ENCODE results near the gene DYNC1I1. TPM values are rescaled to one million over a fixed set of nuclear protein-coding genes. Genes with fewer than 3 reads are reported as not detected.

DYNC1I1 gene
- total RNA-seq, 4 donors from 2014 or later, result 1.7 to 6.8 (median 4.2) TPM

DNA sequence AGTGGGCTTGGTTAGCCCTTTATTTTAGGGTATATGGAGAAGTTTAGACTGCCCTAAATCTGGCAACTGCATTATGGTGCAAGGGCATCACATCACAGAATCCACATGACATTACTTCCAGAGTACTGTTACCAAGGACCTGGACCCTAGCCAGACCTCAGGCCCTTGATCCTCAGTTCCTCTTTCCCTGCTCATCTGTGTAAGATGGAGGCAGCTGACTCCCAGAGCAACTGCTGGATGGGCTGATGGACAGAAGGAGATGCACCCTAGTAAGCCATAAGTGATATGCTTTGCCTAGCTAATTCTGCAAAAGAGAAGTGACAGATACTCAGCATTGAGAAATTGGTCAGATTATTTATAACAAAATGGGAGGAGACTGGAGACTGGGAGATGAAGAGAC, 131.7 kb downstream of the DYNC1I1 start:
- no peak for TF ChIP-seq CTCF (IDR thresholded peaks at IDR 0.05)
- DNase-seq (ENCODE audit: low spot score) (no peak), ATAC-seq (ENCODE audit: low FRiP score) (no peak)

- no peak for ATAC-seq (ENCODE audit: low FRiP score)
- no peak for DNase-seq (ENCODE audit: low spot score)
- TF ChIP-seq CTCF (IDR thresholded peaks at IDR 0.05), result no peak
Observed at GRCh38 chr7:95905167-95905566, 132.8 kb downstream of the DYNC1I1 start.

DNA sequence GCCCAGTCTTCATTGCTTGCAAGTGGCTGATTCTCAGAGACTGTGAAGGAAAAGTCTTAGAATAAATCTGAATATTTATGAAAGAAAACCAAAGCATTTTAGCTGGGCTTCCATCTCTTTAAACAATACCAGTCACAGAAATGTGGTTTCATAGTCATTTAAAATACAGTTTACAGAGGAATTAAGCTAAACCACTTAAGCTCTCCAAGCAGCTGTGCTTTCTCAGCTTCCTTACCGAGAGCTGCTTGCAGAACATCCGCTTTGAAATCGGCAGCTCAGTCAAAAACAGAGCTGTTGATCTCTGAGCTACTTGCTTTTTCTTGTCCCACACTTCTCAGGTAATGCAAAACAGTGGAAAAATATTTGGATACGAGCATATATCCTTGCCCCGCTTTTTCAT, 134.5 kb downstream of the DYNC1I1 start:
- no peak for TF ChIP-seq CTCF (IDR thresholded peaks at IDR 0.05)
- no peak for DNase-seq (ENCODE audit: low spot score)
- ATAC-seq (ENCODE audit: low FRiP score), result no peak

DNA sequence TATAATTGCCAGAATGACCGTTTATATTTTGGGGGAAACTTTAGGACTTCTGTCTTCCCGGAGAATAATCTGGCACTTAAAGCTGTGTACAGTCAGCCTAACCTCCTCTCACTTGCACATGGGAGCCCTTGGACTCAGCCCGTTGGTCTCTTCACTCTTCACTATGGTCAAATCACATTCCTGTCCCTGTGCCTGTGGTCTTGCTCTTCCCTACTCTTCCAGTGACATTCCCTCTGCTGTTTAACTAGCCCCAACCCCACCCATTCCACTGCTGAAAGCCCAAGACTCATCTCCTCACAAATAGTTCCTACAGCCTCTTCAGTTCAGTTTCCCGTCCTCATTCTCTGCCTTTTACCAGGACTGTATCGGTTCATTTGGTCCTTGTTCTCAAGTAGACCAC, 135.0 kb downstream of the DYNC1I1 start:
- no peak for ATAC-seq (ENCODE audit: low FRiP score)
- DNase-seq (ENCODE audit: low spot score), result no peak
- no peak for TF ChIP-seq CTCF (IDR thresholded peaks at IDR 0.05)

DNA sequence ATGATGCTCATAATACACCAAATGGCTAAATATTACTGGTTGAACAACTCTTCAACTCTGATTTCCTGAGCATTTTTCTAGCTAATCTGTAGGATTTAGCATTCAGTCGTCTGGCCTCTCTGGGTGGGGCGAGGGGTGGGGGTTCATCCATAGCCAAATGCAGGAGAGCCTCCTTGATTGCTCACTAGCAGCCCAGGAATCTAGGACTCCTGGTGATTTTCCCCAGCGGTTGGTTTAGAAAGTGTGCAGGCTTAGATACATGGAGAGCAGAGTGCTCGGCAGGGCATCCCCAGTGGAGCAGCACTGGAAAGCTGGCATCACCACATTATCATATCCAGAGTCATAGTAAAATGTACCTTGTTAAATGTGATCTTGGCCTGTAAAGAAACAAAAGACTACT, 136.1 kb downstream of the DYNC1I1 start:
- no peak for TF ChIP-seq CTCF (IDR thresholded peaks at IDR 0.05)
- DNase-seq (ENCODE audit: low spot score) (no peak), ATAC-seq (ENCODE audit: low FRiP score) (no peak)

- no peak for ATAC-seq (ENCODE audit: low FRiP score)
- DNase-seq (ENCODE audit: low spot score), result no peak
- no peak for TF ChIP-seq CTCF (IDR thresholded peaks at IDR 0.05)
Observed at GRCh38 chr7:95910341-95910740, 138.0 kb downstream of the DYNC1I1 start.

- no peak for TF ChIP-seq CTCF (IDR thresholded peaks at IDR 0.05)
- ATAC-seq (ENCODE audit: low FRiP score) (no peak), DNase-seq (ENCODE audit: low spot score) (no peak)
Observed at GRCh38 chr7:95915731-95916130, 143.4 kb downstream of the DYNC1I1 start.
